ENCODE data around the gene MMS19.
"Not testable (repeated sequence)": the region's sequence is repeated elsewhere in the genome, so short reads cannot be mapped to it uniquely, and the experiment has no call there.

MMS19 gene

GRCh38 chr10:97425964-97426775 is 72.1 kb downstream of the MMS19 start, which contains the start of gene PGAM1:
Gene PGAM1 (plus strand): TSS chr10:97426191. CDS start chr10:97426308, 117 bp downstream.
- DNase-seq (ENCODE audit: low spot score) = peak; percentile 96

GRCh38 chr10:97423757-97424098 is 74.5 kb downstream of the MMS19 start:
- not testable (repeated sequence) for DNase-seq (ENCODE audit: low spot score)

GRCh38 chr10:97416565-97416964 is 81.7 kb downstream of the MMS19 start:
- DNase-seq (ENCODE audit: low spot score) = no peak

GRCh38 chr10:97412891-97413304 is 85.3 kb downstream of the MMS19 start:
- no peak for DNase-seq (ENCODE audit: low spot score)

- no peak for DNase-seq (ENCODE audit: low spot score)
These were observed 86.8 kb downstream of the MMS19 start for GRCh38 chr10:97411406-97411805.

- DNase-seq (ENCODE audit: low spot score) = no peak
These were observed 89.7 kb downstream of the MMS19 start for GRCh38 chr10:97408496-97408992.

Data from NAMALWA (cell line).